SK-N-SH (cell line): ENCODE measurements around the gene GPC2. TPM values are rescaled to one million over a fixed set of nuclear protein-coding genes. Genes with fewer than 3 reads are reported as not detected.
"Not testable (repeated sequence)": the region's sequence is repeated elsewhere in the genome, so short reads cannot be mapped to it uniquely, and the experiment has no call there.

Experiments
- CTCF ChIA-PET: fragments of 300-600, 350-600 bp; formaldehyde crosslinking; extraction: SDS; loops from one replicate; lab custom pipeline; 2021; lab: Yijun Ruan, JAX
- POLR2A ChIA-PET: fragments of 350-600 bp; sonication (Branson Sonifier 250); formaldehyde crosslinking; extraction: SDS; loops from one replicate; lab custom pipeline; 2020; ENCODE audit warnings: antibody characterized with exemption, inconsistent platforms; lab: Yijun Ruan, JAX
- DNase-seq: peaks from one replicate; pipeline ENCODE4 v3.0.0; 2012
- H2AFZ ChIP-seq: fragments of 200-600 bp; sonication (generic); 2 replicates; pipeline ENCODE4 v1.8.1; 2016; ENCODE audit warnings: antibody characterized with exemption, mild to moderate bottlenecking, low read depth
- H3F3A ChIP-seq: fragments of 200-600 bp; sonication (generic); replicated peaks from 2 replicates; pipeline ENCODE3; 2016; ENCODE audit warnings: antibody characterized with exemption, mild to moderate bottlenecking; ENCODE audit not compliant: insufficient read depth
- H3K27ac ChIP-seq, 2 experiments: fragments of 200-500 bp in 1 of 2; fragments of 200-600 bp in 1 of 2; sonication (Bioruptor generic) in 1 of 2; sonication (generic), shearing (Covaris generic) in 1 of 2; 2 replicates each; pipeline versions ENCODE4 v1.5.1 to v1.6.1; 2014 to 2016; ENCODE audit warnings: low read depth in 2 of 2, inconsistent platforms in 1 of 2, low read length in 1 of 2, mild to moderate bottlenecking in 1 of 2, mixed read lengths in 1 of 2
- H3K27me3 ChIP-seq: fragments of 200-600 bp; sonication (generic), shearing (Covaris generic); 2 replicates; pipeline ENCODE4 v1.6.1; 2016; ENCODE audit warnings: mixed run types; ENCODE audit not compliant: insufficient read depth
- H3K36me3 ChIP-seq, 2 experiments: fragments of 200-500 bp in 1 of 2; fragments of 200-600 bp in 1 of 2; sonication (Bioruptor generic) in 1 of 2; sonication (generic) in 1 of 2; replicated peaks in 1 of 2; 2 replicates each; pipeline versions ENCODE3 to v1.5.1; 2014 to 2016; ENCODE audit warnings: low read length in 1 of 2, mild to moderate bottlenecking in 1 of 2; ENCODE audit not compliant: insufficient read depth in 2 of 2, control insufficient read depth in 1 of 2
- H3K4me1 ChIP-seq, 2 experiments: fragments of 200-500 bp in 1 of 2; fragments of 200-600 bp in 1 of 2; sonication (Bioruptor generic) in 1 of 2; sonication (generic), shearing (Covaris generic) in 1 of 2; 2 replicates each; pipeline versions ENCODE4 v1.5.1 to v1.6.1; 2014 to 2016; ENCODE audit warnings: low read depth in 1 of 2, low read length in 1 of 2, mixed run types in 1 of 2; ENCODE audit not compliant: insufficient read depth in 2 of 2, control insufficient read depth in 1 of 2
- H3K4me2 ChIP-seq: fragments of 200-600 bp; sonication (generic), shearing (Covaris generic); 2 replicates; pipeline ENCODE4 v1.6.1; 2017; ENCODE audit warnings: mixed run types
- H3K4me3 ChIP-seq, 2 experiments: fragments of 200-500 bp in 1 of 2; fragments of 200-600 bp in 1 of 2; sonication (Bioruptor generic) in 1 of 2; sonication (generic), shearing (Covaris generic) in 1 of 2; 2 replicates each; pipeline versions ENCODE4 v1.5.1 to v1.8.1; 2014 to 2016; ENCODE audit warnings: low read depth in 2 of 2, inconsistent platforms in 1 of 2, low read length in 1 of 2, mild to moderate bottlenecking in 1 of 2, mixed read lengths in 1 of 2, moderate library complexity in 1 of 2
- H3K79me2 ChIP-seq: fragments of 200-600 bp; sonication (generic); 2 replicates; pipeline ENCODE4 v1.8.1; 2017; ENCODE audit warnings: mild to moderate bottlenecking; ENCODE audit not compliant: insufficient read depth
- H3K9ac ChIP-seq: fragments of 200-600 bp; sonication (generic); 2 replicates; pipeline ENCODE4 v1.6.1; 2017; ENCODE audit warnings: mixed run types
- H3K9me2 ChIP-seq: fragments of 200-600 bp; sonication (generic); 2 replicates; pipeline ENCODE4 v1.6.1; 2017; ENCODE audit warnings: mixed run types
- H3K9me3 ChIP-seq: fragments of 200-600 bp; sonication (generic); 2 replicates; pipeline ENCODE4 v1.6.1; 2017; ENCODE audit warnings: mixed run types, mild to moderate bottlenecking, moderate library complexity
- H4K20me1 ChIP-seq: fragments of 200-600 bp; sonication (generic); 2 replicates; pipeline ENCODE4 v1.6.1; 2017; ENCODE audit warnings: mild to moderate bottlenecking, mixed run types; ENCODE audit not compliant: insufficient read depth
- CHD2 ChIP-seq: fragments of 150-350 bp; IDR thresholded peaks from 2 replicates; pipeline ENCODE4 v1.6.1; 2018; ENCODE audit warnings: low read length; ENCODE audit not compliant: partially characterized antibody
- ELF1 ChIP-seq: IDR thresholded peaks from 2 replicates; pipeline ENCODE4 v1.4.0; 2012
- EP300 ChIP-seq, 2 experiments: IDR thresholded peaks; 2 replicates each; pipeline versions ENCODE4 v1.4.0 to v1.6.1; 2012; ENCODE audit warnings: borderline replicate concordance in 1 of 2, low read depth in 1 of 2, low read length in 1 of 2
- FOXJ3 ChIP-seq: sonication (generic); formaldehyde crosslinking; IDR thresholded peaks from 2 replicates; pipeline ENCODE4 v1.5.1; 2020; ENCODE audit warnings: mild to moderate bottlenecking, missing genetic modification reagents
- JUND ChIP-seq: IDR thresholded peaks from 2 replicates; pipeline ENCODE4 v1.4.0; 2012
- MAX ChIP-seq: IDR thresholded peaks from 2 replicates; pipeline ENCODE4 v1.4.0; 2012; ENCODE audit warnings: low read depth
- MXI1 ChIP-seq: IDR thresholded peaks from 2 replicates; pipeline ENCODE4 v1.6.1; 2012; ENCODE audit warnings: mild to moderate bottlenecking, low read depth, low read length, improper control_type of control experiment
- NRF1 ChIP-seq: IDR thresholded peaks from 2 replicates; pipeline ENCODE4 v1.6.1; 2012; ENCODE audit warnings: low read depth, mild to moderate bottlenecking, low read length
- RFX5 ChIP-seq: IDR thresholded peaks from 2 replicates; pipeline ENCODE4 v1.6.1; 2012; ENCODE audit warnings: mild to moderate bottlenecking, improper control_type of control experiment, low read length
- RXRA ChIP-seq: IDR thresholded peaks from 2 replicates; pipeline ENCODE4 v1.4.0; 2012; ENCODE audit warnings: low read depth, mild to moderate bottlenecking, borderline replicate concordance
- SIN3A ChIP-seq: IDR thresholded peaks from 2 replicates; pipeline ENCODE4 v1.6.1; 2012; ENCODE audit warnings: low read depth, mild to moderate bottlenecking, low read length, moderate library complexity, borderline replicate concordance
- TCF12 ChIP-seq: IDR thresholded peaks from 2 replicates; pipeline ENCODE4 v1.4.0; 2012
- WGBS: methylation state at CpG from one replicate; pipeline ENCODE4 v1.1.6; 2017; ENCODE audit warnings: low lambda C conversion rate; 5-methylcytosine and 5-hydroxymethylcytosine counted together
- polyA plus RNA-seq, 3 experiments: library from polyadenylated mRNA; depleted of rRNA; stranded (reverse); fragments of >200 nt; gene quantifications; 2 replicates each; pipeline ENCODE4 v1.2.3, GENCODE V29; 2012
- TF ChIP-seq, protein P1 (sequence below): fragments of 150-350 bp; IDR thresholded peaks from 2 replicates; pipeline ENCODE4 v1.6.1; 2017; ENCODE audit warnings: antibody characterized with exemption, low read length, low read depth, borderline replicate concordance
- TF ChIP-seq, protein P2 (sequence below): IDR thresholded peaks from 2 replicates; pipeline ENCODE4 v1.4.0; 2012; ENCODE audit warnings: low read depth, borderline replicate concordance

GPC2 gene
- polyA plus RNA-seq, 1 of the 3 experiments (the other 2 are of a cell fraction): 12.9 TPM

DNA sequence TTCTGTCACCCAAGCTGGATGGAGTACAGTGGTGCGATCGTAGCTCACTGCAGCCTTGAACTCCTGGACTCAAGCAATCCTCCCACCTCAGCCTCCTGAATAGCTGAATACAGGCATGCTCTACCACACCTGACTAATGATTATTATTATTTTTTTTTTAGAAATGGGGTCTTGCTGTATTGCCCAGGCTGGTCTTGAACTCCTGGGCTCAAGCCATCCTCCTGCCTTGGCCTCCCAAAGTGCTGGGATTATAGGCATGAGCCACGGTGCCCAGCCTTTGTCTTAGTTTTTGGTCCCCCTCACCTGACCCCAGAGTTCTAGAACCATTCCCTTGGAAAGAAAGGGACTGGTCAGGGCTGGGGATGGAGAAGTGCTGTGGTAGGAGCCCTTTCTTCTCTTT, 2.9 kb upstream of the GPC2 start:
- Histone ChIP-seq H3K79me2 (peaks cover 15% of the 10 kb centered on the region), H3K4me1 (peaks cover 0 to 16% of the 10 kb centered on the region in 2 experiments; a peak in 1 of 4 replicates)
- H3F3A ChIP-seq, H3K9ac ChIP-seq, H3K27ac ChIP-seq, H3K27me3 ChIP-seq, DNase-seq, H3K9me2 ChIP-seq, H3K9me3 ChIP-seq, H3K36me3 ChIP-seq, H3K4me3 ChIP-seq, POLR2A ChIA-PET, H3K4me2 ChIP-seq, H2AFZ ChIP-seq, H4K20me1 ChIP-seq: not testable (repeated sequence)
- 98% methylated on average over 3 of the region's 3 CpGs for WGBS
- CTCF ChIA-PET: interaction anchor here (1.2 to 7.7 kb wide), 3 partner anchors 9 to 186 kb away, joined by 4 to 54 read pairs (median 31); no protein-coding TSS in a partner anchor

GRCh38 chr7:100176096-100177044, 811 bp downstream of the GPC2 start:
- H3K27ac ChIP-seq: peak overlapping the region in 1 of 2 experiments; percentile 69; a peak in 1 of 4 replicates
- H4K20me1 ChIP-seq: no peaks in the 10 kb centered on the region
- no peaks in the 10 kb centered on the region for H3F3A ChIP-seq
- no peaks in the 10 kb centered on the region for H3K9me3 ChIP-seq
- H3K4me1 ChIP-seq: peaks cover 0 to 16% of the 10 kb centered on the region in 2 experiments; a peak in 1 of 4 replicates
- peak overlapping the region; percentile 82 to 98 for H3K4me3 ChIP-seq
- H3K9me2 ChIP-seq: no peaks in the 10 kb centered on the region
- ChIA-PET POLR2A (interaction anchor here (0.8 to 1.9 kb wide), 8 partner anchors 9 to 252 kb away, joined by 3 to 8 read pairs (median 4); partner anchors contain the start of genes TRAPPC14, ZCWPW1 and ZKSCAN1), CTCF (interaction anchor here (1.3 to 7.7 kb wide), 4 partner anchors 13 to 44 kb away, joined by 4 to 54 read pairs (median 23); partner anchors contain the start of gene TRAPPC14)
- 34% methylated on average over 14 of the region's 14 CpGs for WGBS
- peaks cover 6 to 21% of the 10 kb centered on the region in 2 experiments for H3K36me3 ChIP-seq
- peak overlapping the region; percentile 95 for H3K4me2 ChIP-seq
- H3K27me3 ChIP-seq: no peaks in the 10 kb centered on the region
- peak overlapping the region; percentile 90 for H3K9ac ChIP-seq
- DNase-seq: peak; percentile 30
- TF ChIP-seq NRF1 (no peak), RFX5 (no peak), JUND (no peak), ELF1 (no peak)
- TF ChIP-seq, protein P1, sequence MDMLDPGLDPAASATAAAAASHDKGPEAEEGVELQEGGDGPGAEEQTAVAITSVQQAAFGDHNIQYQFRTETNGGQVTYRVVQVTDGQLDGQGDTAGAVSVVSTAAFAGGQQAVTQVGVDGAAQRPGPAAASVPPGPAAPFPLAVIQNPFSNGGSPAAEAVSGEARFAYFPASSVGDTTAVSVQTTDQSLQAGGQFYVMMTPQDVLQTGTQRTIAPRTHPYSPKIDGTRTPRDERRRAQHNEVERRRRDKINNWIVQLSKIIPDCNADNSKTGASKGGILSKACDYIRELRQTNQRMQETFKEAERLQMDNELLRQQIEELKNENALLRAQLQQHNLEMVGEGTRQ: no peak
- H2AFZ ChIP-seq: peak overlapping the region; percentile 99
- H3K79me2 ChIP-seq: peaks cover 15% of the 10 kb centered on the region

DNA sequence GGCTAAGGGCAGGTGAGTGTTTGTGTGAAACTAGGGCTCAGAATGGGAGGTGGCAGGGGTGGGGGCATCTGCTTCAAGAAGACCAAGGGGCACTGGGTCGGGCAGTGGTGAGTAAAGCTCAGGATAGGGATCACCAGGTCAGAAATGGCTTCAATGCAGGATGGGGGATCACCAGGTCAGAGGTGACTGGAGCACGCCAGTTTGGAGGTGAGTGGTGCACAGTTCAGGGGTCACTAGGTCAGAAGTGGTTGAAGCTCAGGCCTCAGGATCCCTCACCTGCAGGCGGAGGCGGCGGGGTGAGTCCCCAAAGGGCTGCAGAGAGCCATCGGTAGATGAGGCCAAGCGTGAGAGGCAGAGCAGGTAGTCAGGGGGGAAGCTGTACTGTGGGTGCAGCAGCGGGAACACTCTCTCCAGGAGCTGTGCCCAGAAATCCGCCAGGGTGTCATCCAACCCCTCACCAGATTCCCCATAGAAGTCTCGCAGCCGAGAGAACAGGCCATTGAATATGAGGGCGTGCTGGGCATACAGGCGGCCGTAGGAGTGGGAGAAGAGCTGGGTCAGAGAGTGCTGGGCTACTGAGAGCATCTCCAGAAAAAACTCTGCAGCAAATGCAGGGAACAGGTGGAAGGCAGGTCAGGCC, 1.8 kb downstream of the GPC2 start:
- peaks cover 6 to 21% of the 10 kb centered on the region in 2 experiments for H3K36me3 ChIP-seq
- no peak overlapping the region for H3K9ac ChIP-seq
- H3K4me2 ChIP-seq: peak overlapping the region; percentile 95; the same call in 1 of the 2 replicates
- ChIA-PET CTCF (interaction anchor here (1.0 to 7.7 kb wide), 4 partner anchors 14 to 167 kb away, joined by 3 to 54 read pairs (median 18); no protein-coding TSS in a partner anchor), POLR2A (interaction anchor here (1.2 kb wide), 1 partner anchor 8 kb away, joined by 4 read pairs; no protein-coding TSS in a partner anchor)
- WGBS: 95% methylated on average over 14 of the region's 14 CpGs
- peaks cover 0 to 16% of the 10 kb centered on the region in 2 experiments; a peak in 1 of 4 replicates for H3K4me1 ChIP-seq
- H3K79me2 ChIP-seq: peaks cover 15% of the 10 kb centered on the region
- no peak overlapping the region for H2AFZ ChIP-seq
- H3K27me3 ChIP-seq: no peaks in the 10 kb centered on the region
- H3F3A ChIP-seq: peaks cover 1% of the 10 kb centered on the region
- H3K9me3 ChIP-seq: no peaks in the 10 kb centered on the region
- no peaks in the 10 kb centered on the region for H3K9me2 ChIP-seq
- H3K27ac ChIP-seq: no peak overlapping the region
- no peak for DNase-seq
- H4K20me1 ChIP-seq: no peaks in the 10 kb centered on the region
- H3K4me3 ChIP-seq: no peak overlapping the region; a peak in 1 of 4 replicates
- TF ChIP-seq FOXJ3 (no peak), MAX (no peak), MXI1 (no peak), TCF12 (no peak), EP300 (IDR thresholded peaks at IDR 0.05; ENCODE audit: borderline replicate concordance in 1 of 2, low read depth in 1 of 2, low read length in 1 of 2) (no peak), RXRA (no peak), CHD2 (no peak), SIN3A (no peak)
- TF ChIP-seq, protein P2, sequence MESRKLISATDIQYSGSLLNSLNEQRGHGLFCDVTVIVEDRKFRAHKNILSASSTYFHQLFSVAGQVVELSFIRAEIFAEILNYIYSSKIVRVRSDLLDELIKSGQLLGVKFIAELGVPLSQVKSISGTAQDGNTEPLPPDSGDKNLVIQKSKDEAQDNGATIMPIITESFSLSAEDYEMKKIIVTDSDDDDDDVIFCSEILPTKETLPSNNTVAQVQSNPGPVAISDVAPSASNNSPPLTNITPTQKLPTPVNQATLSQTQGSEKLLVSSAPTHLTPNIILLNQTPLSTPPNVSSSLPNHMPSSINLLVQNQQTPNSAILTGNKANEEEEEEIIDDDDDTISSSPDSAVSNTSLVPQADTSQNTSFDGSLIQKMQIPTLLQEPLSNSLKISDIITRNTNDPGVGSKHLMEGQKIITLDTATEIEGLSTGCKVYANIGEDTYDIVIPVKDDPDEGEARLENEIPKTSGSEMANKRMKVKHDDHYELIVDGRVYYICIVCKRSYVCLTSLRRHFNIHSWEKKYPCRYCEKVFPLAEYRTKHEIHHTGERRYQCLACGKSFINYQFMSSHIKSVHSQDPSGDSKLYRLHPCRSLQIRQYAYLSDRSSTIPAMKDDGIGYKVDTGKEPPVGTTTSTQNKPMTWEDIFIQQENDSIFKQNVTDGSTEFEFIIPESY: no peak
